Tibial nerve (tissue), 4 donors: Measurements from ENCODE around the gene MRO. TPM values are rescaled to one million over a fixed set of nuclear protein-coding genes. Genes with fewer than 3 reads are reported as not detected.
"Not testable (repeated sequence)": the region's sequence is repeated elsewhere in the genome, so short reads cannot be mapped to it uniquely, and the experiment has no call there.

ENCODE experiments used
- DNase-seq, 2 donors: peaks; one replicate each; pipeline ENCODE4 v3.0.0-alpha.2; 2019; ENCODE audit warnings: low spot score in 2 of 2
- H3K27ac ChIP-seq, 4 donors: fragments of 200-600 bp; sonication (generic) in 3 of 4; one replicate each; pipeline ENCODE4 v1.5.1; 2017 to 2019; ENCODE audit warnings: mild to moderate bottlenecking in 1 of 4
- H3K27me3 ChIP-seq, 2 donors: fragments of 200-600 bp; sonication (generic) in 1 of 2; one replicate each; pipeline versions ENCODE4 v1.5.1 to v1.6.0; 2017 to 2019
- H3K36me3 ChIP-seq, 3 donors: fragments of 200-600 bp; sonication (generic); one replicate each; pipeline ENCODE4 v1.5.1; 2018 to 2019
- H3K4me1 ChIP-seq, 4 donors: fragments of 200-600 bp; sonication (generic) in 3 of 4; one replicate each; pipeline ENCODE4 v1.5.1; 2017 to 2019
- H3K4me3 ChIP-seq, 4 donors: fragments of 200-600 bp; sonication (generic) in 3 of 4; one replicate each; pipeline ENCODE4 v1.5.1; 2017 to 2019; ENCODE audit warnings: mild to moderate bottlenecking in 1 of 4, moderate library complexity in 1 of 4
- H3K9me3 ChIP-seq, 4 donors: fragments of 200-600 bp; sonication (generic) in 3 of 4; one replicate each; pipeline ENCODE4 v1.5.1; 2017 to 2019
- EP300 ChIP-seq, 2 donors: sonication (generic); formaldehyde crosslinking; IDR thresholded peaks; one replicate each; pipeline ENCODE4 v1.6.1; 2017; ENCODE audit warnings: antibody characterized with exemption in 2 of 2, mild to moderate bottlenecking in 1 of 2
- POLR2A ChIP-seq, 2 donors: fragments of 450-650 bp; IDR thresholded peaks; one replicate each; pipeline ENCODE4 v1.6.1; 2017; ENCODE audit warnings: antibody characterized with exemption in 2 of 2, mild to moderate bottlenecking in 2 of 2, moderate library complexity in 2 of 2
- WGBS, 2 donors: methylation state at CpG; one replicate each; pipeline ENCODE4 v1.1.5; 2018; 5-methylcytosine and 5-hydroxymethylcytosine counted together
- total RNA-seq, 4 donors: library from RNA; depleted of rRNA; stranded (reverse); fragments of >200 nt; gene quantifications; one replicate each; pipeline ENCODE4 v1.1.0, GENCODE V29; 2016
- TF ChIP-seq, protein P1 (sequence below), 5 experiments: fragments of 200-600 bp in 3 of 5; fragments of 450-650 bp in 2 of 5; sonication (generic) in 3 of 5; IDR thresholded peaks; one replicate each; pipeline ENCODE4 v1.5.1; 2016 to 2019; ENCODE audit warnings: antibody characterized with exemption in 5 of 5, mild to moderate bottlenecking in 3 of 5, moderate library complexity in 2 of 5

Gene MRO
- total RNA-seq, 4 donors from 2014 or later = 0.63 to 2.0 (median 1.4) TPM

GRCh38 chr18:50839341-50839740 lies 19.5 kb upstream of the MRO start:
- no peak for DNase-seq
- Histone ChIP-seq H3K27me3 (no peaks in the 10 kb centered on the region), H3K4me1 (peaks cover 0 to 5% (median 0%) of the 10 kb centered on the region in 4 donors), H3K4me3 (no peak overlapping the region), H3K9me3 (no peaks in the 10 kb centered on the region), H3K27ac (no peak overlapping the region), H3K36me3 (no peaks in the 10 kb centered on the region)
- 82 to 94% methylated on average over 2 of the region's 2 CpGs for WGBS, 2 donors
- TF ChIP-seq POLR2A (IDR thresholded peaks at IDR 0.05) (no peak), EP300 (IDR thresholded peaks at IDR 0.05) (no peak)
- TF ChIP-seq, protein P1, sequence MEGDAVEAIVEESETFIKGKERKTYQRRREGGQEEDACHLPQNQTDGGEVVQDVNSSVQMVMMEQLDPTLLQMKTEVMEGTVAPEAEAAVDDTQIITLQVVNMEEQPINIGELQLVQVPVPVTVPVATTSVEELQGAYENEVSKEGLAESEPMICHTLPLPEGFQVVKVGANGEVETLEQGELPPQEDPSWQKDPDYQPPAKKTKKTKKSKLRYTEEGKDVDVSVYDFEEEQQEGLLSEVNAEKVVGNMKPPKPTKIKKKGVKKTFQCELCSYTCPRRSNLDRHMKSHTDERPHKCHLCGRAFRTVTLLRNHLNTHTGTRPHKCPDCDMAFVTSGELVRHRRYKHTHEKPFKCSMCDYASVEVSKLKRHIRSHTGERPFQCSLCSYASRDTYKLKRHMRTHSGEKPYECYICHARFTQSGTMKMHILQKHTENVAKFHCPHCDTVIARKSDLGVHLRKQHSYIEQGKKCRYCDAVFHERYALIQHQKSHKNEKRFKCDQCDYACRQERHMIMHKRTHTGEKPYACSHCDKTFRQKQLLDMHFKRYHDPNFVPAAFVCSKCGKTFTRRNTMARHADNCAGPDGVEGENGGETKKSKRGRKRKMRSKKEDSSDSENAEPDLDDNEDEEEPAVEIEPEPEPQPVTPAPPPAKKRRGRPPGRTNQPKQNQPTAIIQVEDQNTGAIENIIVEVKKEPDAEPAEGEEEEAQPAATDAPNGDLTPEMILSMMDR (IDR thresholded peaks at IDR 0.05) = no peak

- Histone ChIP-seq H3K4me3 (no peak overlapping the region), H3K36me3 (no peaks in the 10 kb centered on the region), H3K27ac (no peak overlapping the region), H3K4me1 (peaks cover 0 to 5% (median 0%) of the 10 kb centered on the region in 4 donors), H3K27me3 (no peaks in the 10 kb centered on the region), H3K9me3 (no peaks in the 10 kb centered on the region)
- 59 to 74% methylated on average over 2 of the region's 2 CpGs for WGBS, 2 donors
- DNase-seq = no peak
- TF ChIP-seq POLR2A (IDR thresholded peaks at IDR 0.05) = no peak
- peak in 1 of 2 donors; percentile 61 for TF ChIP-seq EP300 (IDR thresholded peaks at IDR 0.05)
Observed at GRCh38 chr18:50836521-50836957, 16.7 kb upstream of the MRO start.

GRCh38 chr18:50833496-50833895 lies 13.7 kb upstream of the MRO start:
- 94 to 96% methylated on average over 7 of the region's 7 CpGs for WGBS, 2 donors
- H3K4me1 ChIP-seq, DNase-seq, H3K36me3 ChIP-seq, H3K9me3 ChIP-seq, H3K4me3 ChIP-seq, H3K27ac ChIP-seq, H3K27me3 ChIP-seq: not testable (repeated sequence)

- H3K4me1 ChIP-seq = peaks cover 0 to 5% (median 0%) of the 10 kb centered on the region in 4 donors
- no peaks in the 10 kb centered on the region for H3K36me3 ChIP-seq
- H3K27me3 ChIP-seq = no peaks in the 10 kb centered on the region
- 92 to 95% methylated on average over 2 of the region's 2 CpGs for WGBS, 2 donors
- no peak overlapping the region for H3K4me3 ChIP-seq
- DNase-seq = no peak
- TF ChIP-seq, protein P1 (IDR thresholded peaks at IDR 0.05) = no peak
- TF ChIP-seq POLR2A (IDR thresholded peaks at IDR 0.05) (no peak), EP300 (IDR thresholded peaks at IDR 0.05) (no peak)
- no peak overlapping the region for H3K27ac ChIP-seq
- no peaks in the 10 kb centered on the region for H3K9me3 ChIP-seq
Observed at GRCh38 chr18:50832754-50833153, 12.9 kb upstream of the MRO start.

DNA sequence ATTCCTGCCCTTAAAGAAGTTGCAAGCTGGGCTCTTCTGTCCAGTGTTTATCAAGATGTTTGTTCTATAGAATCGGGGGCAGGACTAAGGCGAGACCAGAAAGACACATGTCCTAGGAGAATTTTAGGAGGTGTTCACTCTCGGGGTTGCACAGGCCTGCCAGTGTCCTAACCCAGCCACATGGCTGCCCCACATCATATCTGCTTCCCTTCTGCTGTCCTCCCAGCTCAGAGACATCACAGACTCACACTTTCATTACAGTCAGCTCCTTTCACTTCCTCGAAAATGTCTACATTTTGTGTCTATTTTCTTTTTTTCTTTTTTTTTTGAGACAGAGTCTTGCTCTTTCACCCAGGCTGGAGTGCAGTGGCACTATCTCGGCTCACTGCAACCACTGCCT lies 10.7 kb upstream of the MRO start:
- peak in 1 of 2 donors; percentile 14 for DNase-seq

DNA sequence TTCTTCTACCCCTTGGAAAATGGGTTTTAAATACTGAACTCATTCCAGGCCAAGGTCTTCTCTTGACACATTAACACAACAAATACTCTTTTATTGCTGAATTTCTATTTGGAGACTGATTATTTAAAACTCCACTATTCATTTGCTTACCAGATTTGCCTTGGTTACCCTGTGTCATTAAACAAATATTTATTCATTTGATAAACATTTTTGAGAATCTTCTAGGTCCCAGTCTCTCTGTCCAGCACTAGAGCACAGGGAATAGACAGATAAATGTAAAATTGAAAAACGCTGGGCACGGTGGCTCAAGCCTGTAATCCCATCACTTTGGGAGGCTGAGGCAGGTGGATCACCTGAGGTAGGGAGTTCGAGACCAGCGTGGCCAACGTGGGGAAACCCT lies 9.8 kb upstream of the MRO start:
- Histone ChIP-seq H3K4me1 (no peaks in the 10 kb centered on the region), H3K4me3 (no peak overlapping the region), H3K36me3 (no peaks in the 10 kb centered on the region), H3K9me3 (no peaks in the 10 kb centered on the region), H3K27ac (peak overlapping the region in 1 of 4 donors; percentile 36), H3K27me3 (no peaks in the 10 kb centered on the region)
- DNase-seq = no peak
- TF ChIP-seq POLR2A (IDR thresholded peaks at IDR 0.05) = no peak
- TF ChIP-seq, protein P1 (IDR thresholded peaks at IDR 0.05) = no peak
- TF ChIP-seq EP300 (IDR thresholded peaks at IDR 0.05) = no peak
- WGBS, 2 donors = 85 to 87% methylated on average over 5 of the region's 5 CpGs

More for the DNA sequence above, 10.7 kb upstream of the MRO start:
- Histone ChIP-seq H3K36me3 (no peaks in the 10 kb centered on the region), H3K9me3 (no peaks in the 10 kb centered on the region), H3K4me1 (no peaks in the 10 kb centered on the region), H3K27me3 (no peaks in the 10 kb centered on the region), H3K27ac (peak overlapping the region in 2 of 4 donors; percentile 22 to 36), H3K4me3 (no peak overlapping the region)
- WGBS, 2 donors = 85 to 91% methylated on average over 5 of the region's 5 CpGs
- TF ChIP-seq EP300 (IDR thresholded peaks at IDR 0.05) (peak in 1 of 2 donors; percentile 61), POLR2A (IDR thresholded peaks at IDR 0.05) (no peak)

GRCh38 chr18:50826027-50826426 lies 6.2 kb upstream of the MRO start:
- 70 to 79% methylated on average over 5 of the region's 5 CpGs for WGBS, 2 donors
- H3K36me3 ChIP-seq = no peaks in the 10 kb centered on the region
- H3K4me3 ChIP-seq = no peak overlapping the region
- DNase-seq = no peak
- TF ChIP-seq, protein P1 (IDR thresholded peaks at IDR 0.05) = no peak
- TF ChIP-seq EP300 (IDR thresholded peaks at IDR 0.05) (no peak), POLR2A (IDR thresholded peaks at IDR 0.05) (no peak)
- no peaks in the 10 kb centered on the region for H3K9me3 ChIP-seq
- H3K27ac ChIP-seq = no peak overlapping the region
- H3K4me1 ChIP-seq = peaks cover 0 to 10% (median 6%) of the 10 kb centered on the region in 4 donors
- H3K27me3 ChIP-seq = no peaks in the 10 kb centered on the region
